ENCODE results near the gene CSNK1E. TPM values are rescaled to one million over a fixed set of nuclear protein-coding genes. Genes with fewer than 3 reads are reported as not detected.

Gene CSNK1E
- total and polyA plus RNA-seq, 2 experiments from 2014 or later = 85.8 to 123 TPM

- 87% methylated on average over 10 of the region's 10 CpGs for WGBS (ENCODE audit: low lambda C conversion rate, missing lambda C conversion rate)
- no peaks in the 10 kb centered on the region for H3K9me3 ChIP-seq (ENCODE audit: low read depth)
- peak; percentile 5 for DNase-seq (ENCODE audit: low spot score)
- H3K9me2 ChIP-seq (replicated peaks; ENCODE audit: insufficient read depth) = no peaks in the 10 kb centered on the region
- H3K79me2 ChIP-seq = peaks cover 96% of the 10 kb centered on the region
- no peak overlapping the region for H2AFZ ChIP-seq
- peaks cover 97% of the 10 kb centered on the region for H4K20me1 ChIP-seq (ENCODE audit: insufficient read depth, poor library complexity, severe bottlenecking)
- no peak overlapping the region for H3K4me3 ChIP-seq
- no peaks in the 10 kb centered on the region for H3K27me3 ChIP-seq
- peak overlapping the region; percentile 9 for H3K27ac ChIP-seq
- H3K36me3 ChIP-seq (replicated peaks; ENCODE audit: insufficient read depth, low read depth) = no peaks in the 10 kb centered on the region
- TF ChIP-seq, protein P1, sequence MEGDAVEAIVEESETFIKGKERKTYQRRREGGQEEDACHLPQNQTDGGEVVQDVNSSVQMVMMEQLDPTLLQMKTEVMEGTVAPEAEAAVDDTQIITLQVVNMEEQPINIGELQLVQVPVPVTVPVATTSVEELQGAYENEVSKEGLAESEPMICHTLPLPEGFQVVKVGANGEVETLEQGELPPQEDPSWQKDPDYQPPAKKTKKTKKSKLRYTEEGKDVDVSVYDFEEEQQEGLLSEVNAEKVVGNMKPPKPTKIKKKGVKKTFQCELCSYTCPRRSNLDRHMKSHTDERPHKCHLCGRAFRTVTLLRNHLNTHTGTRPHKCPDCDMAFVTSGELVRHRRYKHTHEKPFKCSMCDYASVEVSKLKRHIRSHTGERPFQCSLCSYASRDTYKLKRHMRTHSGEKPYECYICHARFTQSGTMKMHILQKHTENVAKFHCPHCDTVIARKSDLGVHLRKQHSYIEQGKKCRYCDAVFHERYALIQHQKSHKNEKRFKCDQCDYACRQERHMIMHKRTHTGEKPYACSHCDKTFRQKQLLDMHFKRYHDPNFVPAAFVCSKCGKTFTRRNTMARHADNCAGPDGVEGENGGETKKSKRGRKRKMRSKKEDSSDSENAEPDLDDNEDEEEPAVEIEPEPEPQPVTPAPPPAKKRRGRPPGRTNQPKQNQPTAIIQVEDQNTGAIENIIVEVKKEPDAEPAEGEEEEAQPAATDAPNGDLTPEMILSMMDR (IDR thresholded peaks at IDR 0.05; ENCODE audit: poor library complexity) = no peak
- no peak for TF ChIP-seq EZH2 (IDR thresholded peaks at IDR 0.05; ENCODE audit: borderline replicate concordance)
- TF ChIP-seq EZH2phosphoT487 (IDR thresholded peaks at IDR 0.05; ENCODE audit: low read depth, severe bottlenecking, unreplicated experiment) = no peak
- peaks cover 22% of the 10 kb centered on the region for H3K4me1 ChIP-seq (ENCODE audit: insufficient read depth)
- H3K4me2 ChIP-seq = no peak overlapping the region
Measured at GRCh38 chr22:38308791-38309498, 8.3 kb downstream of the CSNK1E start.

DNA sequence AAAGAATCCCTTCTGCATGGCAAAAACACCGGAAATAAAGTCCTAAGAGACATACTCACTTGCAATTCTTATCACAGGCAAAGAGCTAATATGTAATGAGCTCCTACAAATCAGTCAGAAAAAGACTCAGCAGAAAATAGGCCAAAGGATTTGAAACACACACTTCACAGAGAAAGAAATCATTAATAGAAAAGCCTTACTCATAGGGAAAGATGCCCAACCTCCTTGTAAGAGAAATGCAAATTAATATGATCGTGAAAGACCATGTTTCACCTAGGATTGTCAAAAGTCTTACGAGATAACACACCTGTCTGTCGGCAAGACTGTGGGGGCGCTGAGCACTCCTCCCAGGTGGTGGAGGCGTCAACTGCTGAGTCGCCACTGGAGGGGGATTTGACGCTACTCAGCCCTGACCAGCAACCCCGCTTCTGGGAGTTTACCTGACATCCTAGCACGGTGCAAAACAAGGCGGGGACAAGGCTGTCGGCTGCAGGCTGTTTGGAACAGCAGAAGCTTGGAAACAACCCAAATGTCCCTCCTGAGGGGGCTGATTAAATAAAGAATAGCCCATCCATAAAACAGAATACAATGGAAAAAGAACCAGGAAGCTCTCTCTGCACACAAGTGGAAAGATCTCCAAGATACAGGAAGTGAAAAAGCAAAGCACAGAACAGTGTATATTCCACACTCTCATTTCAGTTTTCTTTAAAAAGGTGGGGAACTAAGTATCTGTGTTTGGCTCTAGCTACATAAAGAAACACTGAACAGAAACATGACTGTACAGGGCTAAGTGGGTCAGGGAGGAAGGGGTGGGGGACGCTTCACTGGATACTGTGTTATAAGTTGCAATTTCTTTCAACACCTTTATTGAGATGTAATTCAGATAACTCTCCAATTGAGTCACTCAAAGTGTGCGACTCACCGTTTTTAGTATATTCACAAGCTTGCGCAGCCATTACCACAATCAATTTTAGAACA, 11.5 kb downstream of the CSNK1E start:
- peak overlapping the region; percentile 49 for H3K4me2 ChIP-seq
- no peak overlapping the region for H2AFZ ChIP-seq
- peak overlapping the region; percentile 72 for H3K27ac ChIP-seq
- no peaks in the 10 kb centered on the region for H3K9me2 ChIP-seq (replicated peaks; ENCODE audit: insufficient read depth)
- H3K4me1 ChIP-seq (ENCODE audit: insufficient read depth) = peaks cover 17% of the 10 kb centered on the region
- H4K20me1 ChIP-seq (ENCODE audit: insufficient read depth, poor library complexity, severe bottlenecking) = peaks cover 82% of the 10 kb centered on the region
- no peaks in the 10 kb centered on the region for H3K27me3 ChIP-seq
- WGBS (ENCODE audit: low lambda C conversion rate, missing lambda C conversion rate) = 43% methylated on average over 16 of the region's 16 CpGs
- peak; percentile 66 for DNase-seq (ENCODE audit: low spot score)
- H3K36me3 ChIP-seq (replicated peaks; ENCODE audit: insufficient read depth, low read depth) = no peaks in the 10 kb centered on the region
- TF ChIP-seq, protein P1 (IDR thresholded peaks at IDR 0.05; ENCODE audit: poor library complexity) = no peak
- TF ChIP-seq EZH2phosphoT487 (IDR thresholded peaks at IDR 0.05; ENCODE audit: low read depth, severe bottlenecking, unreplicated experiment) (no peak), EZH2 (IDR thresholded peaks at IDR 0.05; ENCODE audit: borderline replicate concordance) (no peak)
- no peak overlapping the region for H3K4me3 ChIP-seq
- peaks cover 95% of the 10 kb centered on the region for H3K79me2 ChIP-seq
- H3K9me3 ChIP-seq (ENCODE audit: low read depth) = no peaks in the 10 kb centered on the region

- H3K4me2 ChIP-seq = no peak overlapping the region
- TF ChIP-seq EZH2 (IDR thresholded peaks at IDR 0.05; ENCODE audit: borderline replicate concordance) = no peak
- no peak for TF ChIP-seq EZH2phosphoT487 (IDR thresholded peaks at IDR 0.05; ENCODE audit: low read depth, severe bottlenecking, unreplicated experiment)
- TF ChIP-seq, protein P1 (IDR thresholded peaks at IDR 0.05; ENCODE audit: poor library complexity) = no peak
- no peaks in the 10 kb centered on the region for H3K36me3 ChIP-seq (replicated peaks; ENCODE audit: insufficient read depth, low read depth)
- H3K27ac ChIP-seq = no peak overlapping the region
- H3K9me2 ChIP-seq (replicated peaks; ENCODE audit: insufficient read depth) = no peaks in the 10 kb centered on the region
- DNase-seq (ENCODE audit: low spot score) = no peak
- peaks cover 7% of the 10 kb centered on the region for H3K4me1 ChIP-seq (ENCODE audit: insufficient read depth)
- H3K79me2 ChIP-seq = peaks cover 88% of the 10 kb centered on the region
- 97% methylated on average over 13 of the region's 13 CpGs for WGBS (ENCODE audit: low lambda C conversion rate, missing lambda C conversion rate)
- H3K4me3 ChIP-seq = no peak overlapping the region
- no peaks in the 10 kb centered on the region for H3K27me3 ChIP-seq
- no peak overlapping the region for H2AFZ ChIP-seq
- H4K20me1 ChIP-seq (ENCODE audit: insufficient read depth, poor library complexity, severe bottlenecking) = peaks cover 70% of the 10 kb centered on the region
- no peaks in the 10 kb centered on the region for H3K9me3 ChIP-seq (ENCODE audit: low read depth)
Measured at GRCh38 chr22:38304526-38304925, 12.7 kb downstream of the CSNK1E start.
